ENCODE data around the gene BTRC. TPM values are rescaled to one million over a fixed set of nuclear protein-coding genes. Genes with fewer than 3 reads are reported as not detected.

BTRC gene
- total RNA-seq, 1 experiment from 2014 or later, result 29.1 TPM

DNA sequence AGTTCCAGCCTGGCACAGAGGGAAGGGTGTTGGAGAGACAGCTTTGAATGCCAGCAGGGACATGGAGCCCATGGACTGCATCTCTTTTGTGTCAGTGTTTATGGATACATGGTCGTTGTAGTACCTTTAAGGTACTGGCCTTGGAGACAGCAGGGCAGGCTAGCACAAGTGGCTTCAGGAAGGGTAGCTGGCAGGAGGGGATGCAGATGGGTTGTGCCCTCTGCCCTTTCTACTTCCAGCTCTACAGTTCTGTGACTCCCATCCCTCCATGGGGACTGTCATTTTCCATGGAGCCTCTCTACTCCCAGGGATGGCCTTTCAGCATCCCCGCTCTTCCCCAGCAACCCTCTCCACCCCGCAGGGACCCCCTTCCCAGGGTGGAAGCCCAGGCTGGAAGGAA is 209.0 kb downstream of the BTRC start:
- Histone ChIP-seq H3K9ac (ENCODE audit: low read length) (no peak overlapping the region), H3K27me3 (ENCODE audit: insufficient read depth, low read length) (no peaks in the 10 kb centered on the region; the same call in 1 of the 2 replicates), H3K4me1 (ENCODE audit: control insufficient read depth in 1 of 2, insufficient read depth in 2 of 2, low read length in 2 of 2) (peaks cover 5 to 9% of the 10 kb centered on the region in 2 experiments; a peak in 3 of 4 replicates), H2AFZ (ENCODE audit: low read depth, low read length, poor library complexity, severe bottlenecking) (no peak overlapping the region), H3K9me2 (ENCODE audit: insufficient read depth) (no peaks in the 10 kb centered on the region), H3K79me2 (ENCODE audit: insufficient read depth, low read length) (no peaks in the 10 kb centered on the region), H3K36me3 (ENCODE audit: control insufficient read depth in 1 of 2, insufficient read depth in 2 of 2, low read length in 2 of 2) (no peaks in the 10 kb centered on the region), H3K9me3 (ENCODE audit: control insufficient read depth in 1 of 2, insufficient read depth in 1 of 2, low read depth in 1 of 2, low read length in 2 of 2) (no peaks in the 10 kb centered on the region), H3K27ac (ENCODE audit: low read depth, low read length) (no peak overlapping the region), H3K4me2 (ENCODE audit: low read length) (no peak overlapping the region), H4K20me1 (ENCODE audit: insufficient read depth) (no peaks in the 10 kb centered on the region), H3K4me3 (replicated peaks in 1 of 2; ENCODE audit: low read depth in 1 of 2, low read length in 2 of 2) (no peak overlapping the region)
- POLR2A ChIA-PET, result no interaction called here
- BruUV-seq (replicated peaks), result no TSS peak
- ATAC-seq, result no peak
- intact Hi-C loops (cut with micrococcal nuclease), result no loop called here
- no peak for DNase-seq (ENCODE audit: low read depth, low spot score)
- no peak for TF ChIP-seq FOSL1 (IDR thresholded peaks at IDR 0.05; ENCODE audit: low read depth)
- TF ChIP-seq, protein P1, sequence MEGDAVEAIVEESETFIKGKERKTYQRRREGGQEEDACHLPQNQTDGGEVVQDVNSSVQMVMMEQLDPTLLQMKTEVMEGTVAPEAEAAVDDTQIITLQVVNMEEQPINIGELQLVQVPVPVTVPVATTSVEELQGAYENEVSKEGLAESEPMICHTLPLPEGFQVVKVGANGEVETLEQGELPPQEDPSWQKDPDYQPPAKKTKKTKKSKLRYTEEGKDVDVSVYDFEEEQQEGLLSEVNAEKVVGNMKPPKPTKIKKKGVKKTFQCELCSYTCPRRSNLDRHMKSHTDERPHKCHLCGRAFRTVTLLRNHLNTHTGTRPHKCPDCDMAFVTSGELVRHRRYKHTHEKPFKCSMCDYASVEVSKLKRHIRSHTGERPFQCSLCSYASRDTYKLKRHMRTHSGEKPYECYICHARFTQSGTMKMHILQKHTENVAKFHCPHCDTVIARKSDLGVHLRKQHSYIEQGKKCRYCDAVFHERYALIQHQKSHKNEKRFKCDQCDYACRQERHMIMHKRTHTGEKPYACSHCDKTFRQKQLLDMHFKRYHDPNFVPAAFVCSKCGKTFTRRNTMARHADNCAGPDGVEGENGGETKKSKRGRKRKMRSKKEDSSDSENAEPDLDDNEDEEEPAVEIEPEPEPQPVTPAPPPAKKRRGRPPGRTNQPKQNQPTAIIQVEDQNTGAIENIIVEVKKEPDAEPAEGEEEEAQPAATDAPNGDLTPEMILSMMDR (IDR thresholded peaks at IDR 0.05 in 2 of 3, conservative IDR thresholded peaks at IDR 0.05 in 1 of 3; ENCODE audit: borderline replicate concordance in 1 of 3, insufficient read depth in 1 of 3, low read depth in 2 of 3, low read length in 2 of 3), result no peak
- no peak for TF ChIP-seq POLR2AphosphoS5 (IDR thresholded peaks at IDR 0.05; ENCODE audit: low read depth, low read length)
- TF ChIP-seq RAD21 (IDR thresholded peaks at IDR 0.05; ENCODE audit: low read depth), result no peak
- no peak for TF ChIP-seq EZH2phosphoT487 (IDR thresholded peaks at IDR 0.05; ENCODE audit: borderline replicate concordance)
- TF ChIP-seq, protein P2, sequence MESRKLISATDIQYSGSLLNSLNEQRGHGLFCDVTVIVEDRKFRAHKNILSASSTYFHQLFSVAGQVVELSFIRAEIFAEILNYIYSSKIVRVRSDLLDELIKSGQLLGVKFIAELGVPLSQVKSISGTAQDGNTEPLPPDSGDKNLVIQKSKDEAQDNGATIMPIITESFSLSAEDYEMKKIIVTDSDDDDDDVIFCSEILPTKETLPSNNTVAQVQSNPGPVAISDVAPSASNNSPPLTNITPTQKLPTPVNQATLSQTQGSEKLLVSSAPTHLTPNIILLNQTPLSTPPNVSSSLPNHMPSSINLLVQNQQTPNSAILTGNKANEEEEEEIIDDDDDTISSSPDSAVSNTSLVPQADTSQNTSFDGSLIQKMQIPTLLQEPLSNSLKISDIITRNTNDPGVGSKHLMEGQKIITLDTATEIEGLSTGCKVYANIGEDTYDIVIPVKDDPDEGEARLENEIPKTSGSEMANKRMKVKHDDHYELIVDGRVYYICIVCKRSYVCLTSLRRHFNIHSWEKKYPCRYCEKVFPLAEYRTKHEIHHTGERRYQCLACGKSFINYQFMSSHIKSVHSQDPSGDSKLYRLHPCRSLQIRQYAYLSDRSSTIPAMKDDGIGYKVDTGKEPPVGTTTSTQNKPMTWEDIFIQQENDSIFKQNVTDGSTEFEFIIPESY (IDR thresholded peaks at IDR 0.05; ENCODE audit: extremely low read depth, insufficient replicate concordance, low read length), result no peak
- TF ChIP-seq CBX3 (IDR thresholded peaks at IDR 0.05; ENCODE audit: low read depth), result no peak
- no peak for TF ChIP-seq SIN3A (IDR thresholded peaks at IDR 0.05; ENCODE audit: low read depth)
- TF ChIP-seq, protein P3, sequence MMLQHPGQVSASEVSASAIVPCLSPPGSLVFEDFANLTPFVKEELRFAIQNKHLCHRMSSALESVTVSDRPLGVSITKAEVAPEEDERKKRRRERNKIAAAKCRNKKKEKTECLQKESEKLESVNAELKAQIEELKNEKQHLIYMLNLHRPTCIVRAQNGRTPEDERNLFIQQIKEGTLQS (IDR thresholded peaks at IDR 0.05), result no peak
- no peak for TF ChIP-seq YY1 (IDR thresholded peaks at IDR 0.05; ENCODE audit: extremely low read depth, insufficient replicate concordance, low read depth, low read length)
- no peak for TF ChIP-seq EGR1 (IDR thresholded peaks at IDR 0.05; ENCODE audit: low read depth)
- TF ChIP-seq CEBPB (IDR thresholded peaks at IDR 0.05; ENCODE audit: low read depth), result no peak
- no peak for TF ChIP-seq JUND (IDR thresholded peaks at IDR 0.05)
- no peak for TF ChIP-seq ZNF274 (IDR thresholded peaks at IDR 0.05; ENCODE audit: low read depth, low read length)
- no peak for TF ChIP-seq ZFX (IDR thresholded peaks at IDR 0.05)
- no peak for TF ChIP-seq TCF7L2 (IDR thresholded peaks at IDR 0.05; ENCODE audit: borderline replicate concordance, extremely low read depth, insufficient read depth, insufficient read length)
- no peak for TF ChIP-seq EZH2 (IDR thresholded peaks at IDR 0.05)
- TF ChIP-seq, protein P4, sequence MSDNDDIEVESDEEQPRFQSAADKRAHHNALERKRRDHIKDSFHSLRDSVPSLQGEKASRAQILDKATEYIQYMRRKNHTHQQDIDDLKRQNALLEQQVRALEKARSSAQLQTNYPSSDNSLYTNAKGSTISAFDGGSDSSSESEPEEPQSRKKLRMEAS (IDR thresholded peaks at IDR 0.05), result no peak
- RAD21 ChIA-PET (ENCODE audit: low non-redundant PET in 1 of 2, low total read pairs in 2 of 2, uncharacterized antibody in 2 of 2, unreplicated experiment in 2 of 2), result no interaction called here
- CTCF ChIA-PET, result no interaction called here

Data from HCT116 (cell line).